ENCODE measurements around the gene PCSK2. TPM values are rescaled to one million over a fixed set of nuclear protein-coding genes. Genes with fewer than 3 reads are reported as not detected.

The PCSK2 gene
- total RNA-seq, 4 donors from 2014 or later, result 0.29 TPM; not detected in 3

DNA sequence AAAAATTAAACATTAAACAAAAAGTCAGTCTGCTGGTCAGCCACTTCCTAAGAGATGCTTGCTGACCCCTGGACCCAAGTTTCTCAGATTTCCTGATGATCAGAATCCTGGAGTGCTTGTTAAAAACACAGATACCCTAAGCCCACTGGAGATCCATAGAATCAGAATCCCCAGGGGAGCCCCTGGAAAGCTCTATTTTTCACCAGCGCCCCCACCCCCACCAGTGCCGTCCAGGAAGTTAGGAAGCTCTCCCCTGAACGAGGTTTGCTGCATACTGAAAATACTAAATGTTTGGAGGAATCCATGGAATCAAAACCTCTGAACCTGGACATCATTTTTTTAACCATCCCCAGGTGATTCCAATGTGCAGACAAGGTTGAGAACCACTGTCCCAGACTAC, 235.1 kb downstream of the PCSK2 start:
- H3K4me1 ChIP-seq, result no peaks in the 10 kb centered on the region
- ATAC-seq (no peak), DNase-seq (no peak)
- H3K9me3 ChIP-seq, result no peaks in the 10 kb centered on the region
- H3K36me3 ChIP-seq, result no peaks in the 10 kb centered on the region
- intact Hi-C loops (cut with DNase I; ENCODE audit: low total_unique reads), result no loop called here
- no peak overlapping the region for H3K4me3 ChIP-seq
- H3K27me3 ChIP-seq, result no peaks in the 10 kb centered on the region
- no peak overlapping the region for H3K27ac ChIP-seq
- in situ Hi-C loops (cut with MboI; ENCODE audit: low sequenced_read_pairs in 4 of 4), result no loop called here
- TF ChIP-seq, protein P1, sequence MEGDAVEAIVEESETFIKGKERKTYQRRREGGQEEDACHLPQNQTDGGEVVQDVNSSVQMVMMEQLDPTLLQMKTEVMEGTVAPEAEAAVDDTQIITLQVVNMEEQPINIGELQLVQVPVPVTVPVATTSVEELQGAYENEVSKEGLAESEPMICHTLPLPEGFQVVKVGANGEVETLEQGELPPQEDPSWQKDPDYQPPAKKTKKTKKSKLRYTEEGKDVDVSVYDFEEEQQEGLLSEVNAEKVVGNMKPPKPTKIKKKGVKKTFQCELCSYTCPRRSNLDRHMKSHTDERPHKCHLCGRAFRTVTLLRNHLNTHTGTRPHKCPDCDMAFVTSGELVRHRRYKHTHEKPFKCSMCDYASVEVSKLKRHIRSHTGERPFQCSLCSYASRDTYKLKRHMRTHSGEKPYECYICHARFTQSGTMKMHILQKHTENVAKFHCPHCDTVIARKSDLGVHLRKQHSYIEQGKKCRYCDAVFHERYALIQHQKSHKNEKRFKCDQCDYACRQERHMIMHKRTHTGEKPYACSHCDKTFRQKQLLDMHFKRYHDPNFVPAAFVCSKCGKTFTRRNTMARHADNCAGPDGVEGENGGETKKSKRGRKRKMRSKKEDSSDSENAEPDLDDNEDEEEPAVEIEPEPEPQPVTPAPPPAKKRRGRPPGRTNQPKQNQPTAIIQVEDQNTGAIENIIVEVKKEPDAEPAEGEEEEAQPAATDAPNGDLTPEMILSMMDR (IDR thresholded peaks at IDR 0.05 in 4 of 5, conservative IDR thresholded peaks at IDR 0.05 in 1 of 5), result no peak

DNA sequence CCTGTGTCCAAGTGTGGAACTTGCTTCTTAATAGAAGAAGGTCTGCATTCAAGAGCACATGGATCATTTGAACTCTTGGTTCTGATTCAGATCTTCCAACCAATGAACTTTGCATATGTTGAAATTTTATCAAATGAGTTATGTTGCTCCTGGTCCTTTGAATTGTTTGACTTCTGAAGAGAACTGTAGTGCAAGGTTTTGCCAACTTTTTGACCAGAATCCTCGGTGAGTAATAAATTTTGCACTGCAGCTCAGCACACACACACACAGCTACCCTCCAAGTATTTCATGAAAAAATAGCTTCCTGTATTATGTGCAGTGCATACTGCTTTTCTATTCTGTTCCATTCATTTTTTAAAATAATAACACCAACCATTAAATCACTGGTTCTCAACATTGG, 236.9 kb downstream of the PCSK2 start:
- intact Hi-C loops (cut with DNase I; ENCODE audit: low total_unique reads) (no loop called here), in situ Hi-C loops (cut with MboI; ENCODE audit: low sequenced_read_pairs in 4 of 4) (no loop called here)
- H3K27me3 ChIP-seq, result no peaks in the 10 kb centered on the region
- no peaks in the 10 kb centered on the region for H3K36me3 ChIP-seq
- no peaks in the 10 kb centered on the region for H3K4me1 ChIP-seq
- TF ChIP-seq POLR2A (IDR thresholded peaks at IDR 0.05), result no peak
- TF ChIP-seq, protein P1 (IDR thresholded peaks at IDR 0.05 in 4 of 5, conservative IDR thresholded peaks at IDR 0.05 in 1 of 5), result no peak
- no peak overlapping the region for H3K4me3 ChIP-seq
- H3K9me3 ChIP-seq, result no peaks in the 10 kb centered on the region
- no peak for ATAC-seq
- H3K27ac ChIP-seq, result no peak overlapping the region
- DNase-seq, result no peak

DNA sequence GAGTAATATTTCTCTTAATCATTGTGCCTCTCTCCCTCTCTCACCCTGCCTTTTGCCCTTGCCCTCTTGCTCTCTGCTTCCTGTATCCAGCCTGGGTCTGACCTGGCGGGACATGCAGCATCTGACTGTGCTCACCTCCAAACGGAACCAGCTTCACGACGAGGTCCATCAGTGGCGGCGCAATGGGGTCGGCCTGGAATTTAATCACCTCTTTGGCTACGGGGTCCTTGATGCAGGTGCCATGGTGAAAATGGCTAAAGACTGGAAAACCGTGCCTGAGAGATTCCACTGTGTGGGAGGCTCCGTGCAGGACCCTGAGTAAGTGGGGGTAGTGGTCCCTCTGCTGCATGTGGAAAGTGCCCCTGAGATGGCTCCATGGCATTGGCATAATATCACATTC, 238.4 kb downstream of the PCSK2 start:
- TF ChIP-seq, protein P1 (IDR thresholded peaks at IDR 0.05 in 4 of 5, conservative IDR thresholded peaks at IDR 0.05 in 1 of 5), result no peak
- TF ChIP-seq POLR2A (IDR thresholded peaks at IDR 0.05), result no peak
- no peaks in the 10 kb centered on the region for H3K36me3 ChIP-seq
- no peaks in the 10 kb centered on the region for H3K27me3 ChIP-seq
- no peaks in the 10 kb centered on the region for H3K4me1 ChIP-seq
- no peak for ATAC-seq
- DNase-seq, result no peak
- in situ Hi-C loops (cut with MboI; ENCODE audit: low sequenced_read_pairs in 4 of 4), result no loop called here
- H3K27ac ChIP-seq, result no peak overlapping the region
- intact Hi-C loops (cut with DNase I; ENCODE audit: low total_unique reads), result no loop called here
- H3K9me3 ChIP-seq, result no peaks in the 10 kb centered on the region
- no peak overlapping the region for H3K4me3 ChIP-seq

DNA sequence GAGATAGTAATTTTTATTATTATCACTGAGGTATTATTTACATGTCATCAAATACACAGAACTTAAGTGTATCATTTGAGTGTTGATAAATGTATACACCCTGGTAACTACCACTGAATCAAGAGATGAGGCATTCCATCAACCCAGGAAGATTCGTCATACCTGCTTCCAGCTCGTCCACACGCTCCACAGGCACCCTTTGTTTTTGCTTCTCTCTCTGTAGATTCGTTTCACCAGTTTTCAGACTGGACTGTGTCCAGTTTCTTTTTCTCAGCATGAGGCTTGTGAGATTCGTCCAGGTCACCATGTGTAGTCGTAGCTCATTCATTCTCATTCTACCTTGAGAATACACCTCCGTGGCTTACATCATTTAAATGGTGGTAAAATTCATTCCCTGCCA, 239.8 kb downstream of the PCSK2 start:
- Histone ChIP-seq H3K27me3 (no peaks in the 10 kb centered on the region), H3K4me3 (no peak overlapping the region), H3K36me3 (no peaks in the 10 kb centered on the region), H3K27ac (no peak overlapping the region), H3K9me3 (no peaks in the 10 kb centered on the region), H3K4me1 (no peaks in the 10 kb centered on the region)
- TF ChIP-seq, protein P1 (IDR thresholded peaks at IDR 0.05 in 4 of 5, conservative IDR thresholded peaks at IDR 0.05 in 1 of 5), result no peak
- no peak for TF ChIP-seq POLR2A (IDR thresholded peaks at IDR 0.05)
- intact Hi-C loops (cut with DNase I; ENCODE audit: low total_unique reads) (no loop called here), in situ Hi-C loops (cut with MboI; ENCODE audit: low sequenced_read_pairs in 4 of 4) (no loop called here)
- DNase-seq (no peak), ATAC-seq (no peak)

DNA sequence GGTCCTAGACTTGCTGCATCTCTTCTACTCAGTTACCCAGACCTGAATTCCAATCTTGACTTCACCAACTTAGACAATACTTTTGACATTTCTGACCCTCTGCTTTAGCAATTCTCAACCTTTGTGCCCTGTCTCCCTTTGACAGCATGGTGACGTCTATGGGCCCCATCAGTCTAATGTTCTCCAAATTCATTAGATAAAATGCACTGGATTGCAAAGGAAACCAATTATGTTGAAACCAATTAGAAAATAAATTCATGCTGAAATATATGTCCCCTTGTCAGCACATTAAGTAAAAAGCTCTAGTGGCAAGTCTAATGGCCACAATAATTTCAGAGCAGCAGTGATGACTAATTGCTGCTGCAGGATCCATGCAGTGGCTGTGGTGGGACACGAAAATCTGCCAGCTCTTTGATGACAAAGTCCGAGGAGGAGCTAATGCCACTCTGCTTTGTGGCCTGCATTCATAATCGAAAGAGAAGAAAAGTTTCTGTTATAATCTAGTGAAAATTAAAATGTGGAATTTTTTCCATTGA, 240.3 kb downstream of the PCSK2 start:
- Histone ChIP-seq H3K4me1 (no peaks in the 10 kb centered on the region), H3K27me3 (no peaks in the 10 kb centered on the region), H3K9me3 (no peaks in the 10 kb centered on the region), H3K27ac (no peak overlapping the region), H3K4me3 (no peak overlapping the region), H3K36me3 (no peaks in the 10 kb centered on the region)
- ATAC-seq, result no peak
- TF ChIP-seq POLR2A (IDR thresholded peaks at IDR 0.05), result no peak
- TF ChIP-seq, protein P1 (IDR thresholded peaks at IDR 0.05 in 4 of 5, conservative IDR thresholded peaks at IDR 0.05 in 1 of 5), result no peak
- intact Hi-C loops (cut with DNase I; ENCODE audit: low total_unique reads) (no loop called here), in situ Hi-C loops (cut with MboI; ENCODE audit: low sequenced_read_pairs in 4 of 4) (no loop called here)
- no peak for DNase-seq
